NCI-H1105 (cell line): ENCODE data around the gene HNRNPA3.
A peak's percentile ranks its signal among the peaks of the same experiment; 100 is the strongest.
"Not testable (repeated sequence)": the region's sequence is repeated elsewhere in the genome, so short reads cannot be mapped to it uniquely, and the experiment has no call there.

ENCODE experiments used
- DNase-seq: peaks from one replicate; lab custom pipeline; 2025; lab: John Stamatoyannopoulos, UW

The HNRNPA3 gene

GRCh38 chr2:177188482-177189469 is 23.8 kb upstream of the HNRNPA3 start:
- no peak for DNase-seq

DNA sequence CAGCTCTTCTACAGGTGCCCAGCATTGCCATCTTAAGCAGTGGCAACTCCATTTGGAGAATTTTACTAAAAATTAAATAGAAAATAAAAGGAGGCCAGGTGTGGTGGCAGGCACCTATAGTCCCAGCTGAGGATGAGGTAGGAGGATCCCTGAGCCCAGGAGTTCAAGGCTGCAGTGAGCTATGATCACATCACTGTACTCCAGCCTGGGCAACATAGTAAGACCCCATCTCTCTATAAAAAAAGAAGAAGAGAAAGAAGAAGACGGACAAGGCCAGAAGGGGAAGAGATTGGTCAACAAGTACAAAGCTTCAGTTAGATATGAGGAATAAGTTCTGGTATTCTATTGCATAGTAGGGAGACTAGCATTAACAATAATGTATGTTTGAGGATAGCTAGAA is 21.7 kb upstream of the HNRNPA3 start:
- no peak for DNase-seq

- DNase-seq, result no peak
These were observed 19.8 kb upstream of the HNRNPA3 start for GRCh38 chr2:177192788-177193187.

- no peak for DNase-seq
These were observed 19.4 kb upstream of the HNRNPA3 start for GRCh38 chr2:177193240-177193639.

- DNase-seq, result no peak
These were observed 17.4 kb upstream of the HNRNPA3 start for GRCh38 chr2:177195194-177195593.

- not testable (repeated sequence) for DNase-seq
These were observed 12.2 kb upstream of the HNRNPA3 start for GRCh38 chr2:177200419-177200818.

DNA sequence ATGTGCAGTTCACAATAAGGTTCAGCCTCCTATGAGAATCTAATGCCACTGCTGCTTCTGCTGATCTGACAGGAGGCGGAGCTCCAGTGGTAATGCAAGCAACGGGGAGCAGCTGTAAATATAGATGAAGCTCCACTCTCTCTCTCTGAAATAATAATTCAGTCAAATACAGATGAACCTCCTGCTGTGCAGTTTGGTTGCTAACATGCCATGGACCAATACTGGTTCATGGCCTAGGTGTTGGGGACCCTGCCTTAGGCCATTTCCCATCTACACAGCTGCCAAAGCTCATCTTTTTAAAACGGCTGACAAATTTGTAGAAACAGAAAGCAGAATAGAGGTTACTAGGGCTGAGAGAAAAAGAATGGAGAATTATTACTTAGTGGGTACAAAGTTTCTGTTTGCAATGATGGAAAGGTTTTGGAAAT is 10.7 kb upstream of the HNRNPA3 start:
- DNase-seq, result no peak

DNA sequence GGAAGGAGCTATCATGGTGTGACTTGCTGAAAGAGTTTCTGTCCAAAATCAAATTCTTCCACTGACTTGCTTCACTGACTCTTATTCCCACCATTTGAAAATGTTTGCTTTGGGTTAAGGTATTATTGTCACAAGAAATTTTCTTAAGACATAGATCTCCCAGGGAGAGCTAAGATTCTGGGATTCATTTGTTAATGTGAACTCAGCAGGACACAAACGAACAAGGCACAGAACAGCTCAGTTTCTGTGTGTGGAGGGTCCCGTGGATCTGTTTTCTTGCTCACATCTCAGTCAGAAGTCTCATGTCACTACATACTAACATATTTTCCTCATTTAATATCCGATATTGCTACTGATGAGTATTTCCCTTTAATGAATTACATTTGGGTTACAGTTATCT is 8.2 kb upstream of the HNRNPA3 start:
- DNase-seq, result no peak

- no peak for DNase-seq
These were observed 5.5 kb upstream of the HNRNPA3 start for GRCh38 chr2:177207101-177207500.

DNA sequence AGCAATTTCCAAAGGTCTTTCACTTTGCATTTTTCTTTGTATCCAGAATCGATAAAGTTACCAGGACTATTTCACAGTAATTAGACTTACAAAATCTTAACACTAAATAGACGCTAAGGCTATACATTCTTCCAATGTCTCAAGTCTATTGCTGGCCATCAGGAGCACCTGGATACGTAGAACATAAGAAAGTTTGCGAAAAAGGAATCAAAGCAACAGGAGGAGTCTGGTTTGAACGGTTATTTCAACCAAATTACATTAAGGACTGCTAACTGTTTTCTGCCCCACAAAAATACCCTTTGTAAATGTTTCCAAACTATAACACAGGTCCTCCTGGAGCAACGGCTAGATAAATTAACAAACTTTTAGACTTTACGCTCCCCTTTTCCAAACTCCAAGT is 1.4 kb upstream of the HNRNPA3 start:
- DNase-seq, result no peak

DNA sequence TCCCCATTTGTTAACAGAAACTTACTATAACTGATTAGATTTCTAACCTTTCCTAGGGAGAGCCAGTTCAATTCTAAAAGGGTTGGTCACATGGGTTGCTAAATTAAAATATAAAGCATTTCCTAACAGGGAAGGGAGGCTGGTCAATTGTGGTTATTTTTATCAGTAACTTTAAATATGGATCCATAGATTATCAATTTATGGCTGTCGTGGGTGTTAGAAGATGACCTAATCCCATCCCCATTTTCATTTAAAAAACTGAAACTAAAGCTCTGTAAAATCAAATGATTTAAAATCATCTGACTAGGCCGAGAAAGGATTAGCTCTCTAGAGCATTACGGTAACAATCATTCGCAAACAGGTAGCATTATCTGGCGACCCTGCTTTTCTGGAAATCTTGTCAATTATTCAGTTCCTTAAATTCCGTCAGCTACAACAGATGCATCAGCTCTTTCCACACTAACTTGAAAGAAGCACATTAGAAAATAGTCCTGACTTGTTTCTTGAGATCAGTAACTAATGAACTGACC is 953 bp upstream of the HNRNPA3 start:
- no peak for DNase-seq

GRCh38 chr2:177212891-177213856 is 580 bp downstream of the HNRNPA3 start:
- DNase-seq, result peak; percentile 86

DNA sequence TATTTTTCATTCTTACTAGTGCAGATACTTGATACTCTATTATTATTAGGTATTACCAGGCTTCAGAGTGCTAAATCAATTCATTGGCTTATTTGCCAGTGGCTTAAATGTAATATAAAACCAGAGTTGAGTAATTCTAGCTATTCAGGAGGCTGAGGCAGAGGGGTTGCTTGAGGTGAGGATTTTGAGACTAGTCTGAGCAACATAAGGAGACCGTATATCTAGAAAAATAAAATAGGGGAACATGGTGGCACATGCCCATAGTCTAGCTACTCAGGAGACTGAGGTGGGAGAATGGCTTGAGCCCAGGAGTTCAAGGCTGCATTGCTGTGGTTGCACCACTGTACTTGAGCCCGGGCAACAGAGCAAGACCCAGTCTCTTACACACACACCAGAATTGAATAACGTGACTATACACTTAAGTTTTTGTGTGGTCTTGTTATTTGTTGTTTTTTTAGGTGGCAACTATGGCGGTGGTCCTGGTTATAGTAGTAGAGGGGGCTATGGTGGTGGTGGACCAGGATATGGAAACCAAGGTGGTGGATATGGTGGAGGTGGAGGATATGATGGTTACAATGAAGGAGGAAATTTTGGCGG is 4.8 kb downstream of the HNRNPA3 start:
- no peak for DNase-seq

DNA sequence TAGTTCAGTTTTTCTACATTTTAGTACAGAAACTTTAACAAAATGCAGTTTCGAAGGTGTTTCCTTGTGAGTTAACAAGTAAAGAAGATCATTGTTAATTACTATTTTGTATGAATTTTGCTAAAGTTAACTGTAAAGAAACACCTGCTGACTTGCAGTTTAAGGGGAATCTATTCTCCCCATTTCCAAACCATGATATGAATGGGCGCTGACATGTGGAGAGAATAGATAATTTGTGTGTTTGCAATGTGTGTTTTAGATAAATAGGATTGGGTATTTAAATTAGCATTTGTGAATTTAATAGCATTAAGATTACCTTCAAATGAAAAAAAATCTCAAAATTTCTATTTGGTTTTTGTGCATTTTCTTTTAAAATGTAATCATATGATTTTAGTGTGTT is 7.2 kb downstream of the HNRNPA3 start:
- DNase-seq, result not testable (repeated sequence)

DNA sequence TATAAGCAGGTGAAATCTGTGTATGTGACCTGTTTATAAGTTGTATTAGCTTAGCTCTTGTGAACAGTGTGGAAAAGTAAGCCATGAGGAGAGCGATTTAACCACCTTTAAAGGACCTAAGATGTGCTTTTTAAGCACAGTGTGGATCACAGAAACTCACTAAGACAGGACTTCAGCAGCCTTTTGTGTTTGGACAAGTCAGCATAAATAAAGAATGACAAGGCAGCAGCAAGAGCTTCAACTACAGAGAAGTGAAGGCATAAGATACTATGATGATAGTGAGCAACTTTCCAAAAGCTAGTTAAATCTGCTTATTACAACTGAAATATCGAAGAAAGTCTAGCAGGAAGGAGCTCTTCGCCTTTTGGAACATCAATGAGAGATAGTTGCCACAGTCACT is 8.9 kb downstream of the HNRNPA3 start:
- no peak for DNase-seq

DNA sequence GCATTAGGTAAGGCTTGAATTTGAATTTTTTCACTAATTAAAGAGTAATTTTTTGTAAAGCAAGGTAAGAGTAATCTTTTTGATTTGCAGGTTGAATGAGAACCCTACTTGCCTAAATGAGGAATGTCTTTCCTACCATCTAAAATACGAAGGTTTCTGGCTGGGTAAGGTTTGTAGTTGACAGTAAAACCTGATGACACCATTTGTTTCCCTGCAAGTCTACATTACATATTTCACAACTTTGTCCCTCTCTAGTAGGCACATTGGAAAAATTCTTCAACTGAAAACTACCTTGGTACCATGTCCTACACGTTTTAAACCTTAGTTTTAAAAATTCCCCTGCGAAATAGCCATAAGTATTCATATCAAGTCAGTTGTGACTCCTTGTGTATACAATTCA is 9.4 kb downstream of the HNRNPA3 start:
- DNase-seq, result no peak

- DNase-seq, result not testable (repeated sequence)
These were observed 10.8 kb downstream of the HNRNPA3 start for GRCh38 chr2:177223436-177223835.

GRCh38 chr2:177225965-177226360 is 13.4 kb downstream of the HNRNPA3 start:
- no peak for DNase-seq

DNA sequence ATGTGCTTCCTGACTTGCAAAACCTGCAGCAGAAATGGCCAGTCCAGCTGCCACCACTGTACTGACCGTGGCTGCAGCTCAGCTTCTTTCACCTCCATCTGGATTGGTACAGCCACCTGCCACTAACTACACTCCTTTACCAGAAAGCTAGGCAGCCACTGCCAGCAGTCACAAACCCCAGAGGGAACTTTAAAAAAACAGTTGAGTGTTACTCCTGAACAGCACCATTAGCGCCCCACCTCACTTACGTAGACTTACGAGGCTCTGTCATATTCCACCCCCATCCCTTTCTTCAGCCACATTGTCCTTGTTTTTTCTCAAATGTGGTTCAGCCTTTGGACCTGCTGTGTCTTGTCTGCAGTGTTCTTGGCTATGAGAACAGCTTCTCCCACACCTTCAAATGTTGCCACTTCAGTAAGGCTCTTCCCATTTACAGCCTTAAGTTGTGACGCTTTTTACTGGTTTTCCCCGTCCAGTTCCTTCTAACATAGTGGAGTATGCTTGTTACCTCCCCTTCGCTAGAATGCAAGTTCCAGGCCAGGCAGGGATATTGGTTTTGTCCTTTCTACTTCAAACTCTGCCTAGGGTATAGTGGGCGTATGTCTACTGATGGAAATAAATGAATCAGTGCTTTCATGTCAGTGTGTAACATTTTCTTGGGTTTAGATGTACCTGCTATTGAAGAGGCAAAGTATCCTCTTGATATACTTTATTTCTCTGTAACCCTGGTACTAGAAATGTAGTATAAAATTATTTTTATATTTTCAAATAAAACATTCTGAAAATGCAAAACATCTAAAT is 17.0 kb downstream of the HNRNPA3 start:
- no peak for DNase-seq

- no peak for DNase-seq
These were observed 18.7 kb downstream of the HNRNPA3 start for GRCh38 chr2:177231270-177231669.

- no peak for DNase-seq
These were observed 19.6 kb downstream of the HNRNPA3 start for GRCh38 chr2:177232098-177232704.
